HG02610 (cell line): ENCODE results near the gene DCLRE1B.
"Not testable (repeated sequence)": the region's sequence is repeated elsewhere in the genome, so short reads cannot be mapped to it uniquely, and the experiment has no call there.

ENCODE experiments used
- ATAC-seq: cut with Tn5 transposase; IDR thresholded peaks from one replicate; pipeline ENCODE4 v1.9.1; 2021; ENCODE audit warnings: mild to moderate bottlenecking, moderate library complexity; ENCODE audit not compliant: unreplicated experiment

Gene DCLRE1B

GRCh38 chr1:113946112-113946511, 41.0 kb downstream of the DCLRE1B start:
- no peak for ATAC-seq

GRCh38 chr1:113946678-113947387, 41.7 kb downstream of the DCLRE1B start:
- no peak for ATAC-seq

- no peak for ATAC-seq
Measured at GRCh38 chr1:113947388-113948107, 42.4 kb downstream of the DCLRE1B start.

GRCh38 chr1:113948151-113948550, 43.0 kb downstream of the DCLRE1B start:
- not testable (repeated sequence) for ATAC-seq

GRCh38 chr1:113949007-113949406, 43.9 kb downstream of the DCLRE1B start:
- ATAC-seq: no peak

GRCh38 chr1:113950908-113951307, 45.8 kb downstream of the DCLRE1B start:
- no peak for ATAC-seq

GRCh38 chr1:113951719-113952118, 46.6 kb downstream of the DCLRE1B start:
- ATAC-seq: no peak

- no peak for ATAC-seq
Measured at GRCh38 chr1:113957984-113958383, 52.9 kb downstream of the DCLRE1B start.

- no peak for ATAC-seq
Measured at GRCh38 chr1:113958691-113959090, 53.6 kb downstream of the DCLRE1B start.

- ATAC-seq: no peak
Measured at GRCh38 chr1:113963281-113963906, 58.3 kb downstream of the DCLRE1B start.
